IgD-negative memory B cell (primary cell): Measurements from ENCODE around the gene KRTAP22-2. TPM values are rescaled to one million over a fixed set of nuclear protein-coding genes. Genes with fewer than 3 reads are reported as not detected.

Source experiments
- H3K27ac Mint-ChIP-seq, 3 donors: one replicate each; pipeline ENCODE4 v1.8.0; 2020 to 2022; ENCODE audit warnings: mild to moderate bottlenecking in 3 of 3, mixed read lengths in 3 of 3, moderate library complexity in 1 of 3
- H3K27me3 Mint-ChIP-seq: one replicate; pipeline ENCODE4 v1.8.0; 2021; ENCODE audit warnings: mixed read lengths
- H3K36me3 Mint-ChIP-seq: one replicate; pipeline ENCODE4 v1.8.0; 2020; ENCODE audit warnings: mild to moderate bottlenecking, mixed read lengths
- H3K4me1 Mint-ChIP-seq, 3 donors: one replicate each; pipeline ENCODE4 v1.8.0; 2020 to 2022; ENCODE audit warnings: mixed read lengths in 3 of 3, mild to moderate bottlenecking in 1 of 3
- H3K4me3 Mint-ChIP-seq, 4 donors: one replicate each; pipeline ENCODE4 v1.8.0; 2020 to 2022; ENCODE audit warnings: mild to moderate bottlenecking in 4 of 4, mixed read lengths in 4 of 4, moderate library complexity in 3 of 4
- H3K9me3 Mint-ChIP-seq, 3 donors: one replicate each; pipeline ENCODE4 v1.8.0; 2020 to 2021; ENCODE audit warnings: mixed read lengths in 3 of 3, mild to moderate bottlenecking in 1 of 3
- polyA plus RNA-seq: library from polyadenylated mRNA; unstranded; fragments of 300-500 nt; fragmentation: Illumina TruSeq; gene quantifications from one replicate; pipeline ENCODE4 v1.2.3, GENCODE V29; 2021

KRTAP22-2 gene
- not detected for polyA plus RNA-seq

DNA sequence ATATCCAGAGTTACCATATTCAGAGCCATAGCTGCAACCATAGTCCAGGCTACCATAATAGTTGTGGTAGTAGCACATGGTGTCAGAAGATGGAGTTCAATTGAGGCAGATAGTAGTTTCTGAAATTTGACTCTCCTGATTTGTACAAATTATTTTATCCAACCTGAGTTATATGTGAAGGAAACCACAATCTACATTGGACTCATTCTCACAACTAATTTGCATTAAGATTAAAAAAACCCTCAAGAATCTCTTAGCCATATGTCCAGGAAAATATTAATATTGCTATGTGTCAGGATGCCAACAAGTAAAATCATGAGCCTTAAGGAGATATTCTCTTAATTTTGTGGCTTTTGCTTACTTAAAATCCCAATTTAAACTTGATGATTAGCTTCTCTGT lies at the start of gene KRTAP22-2:
TSS of gene KRTAP22-2 (minus strand) at position 101 of the 400 bp plus-strand sequence.
- Mint-ChIP-seq H3K27me3 (no peaks in the 10 kb centered on the region), H3K4me1 (no peaks in the 10 kb centered on the region), H3K36me3 (no peaks in the 10 kb centered on the region), H3K27ac (no peak within 1 kb of the TSS), H3K4me3 (no peak within 1 kb of the TSS), H3K9me3 (peaks cover 3 to 7% (median 5%) of the 10 kb centered on the region in 3 donors)

- Mint-ChIP-seq H3K4me3 (no peak overlapping the region), H3K27me3 (no peaks in the 10 kb centered on the region), H3K4me1 (no peaks in the 10 kb centered on the region), H3K27ac (no peak overlapping the region), H3K36me3 (peaks cover 2% of the 10 kb centered on the region), H3K9me3 (peaks cover 0 to 5% (median 5%) of the 10 kb centered on the region in 3 donors)
These were observed 48.5 kb upstream of the KRTAP22-2 start for GRCh38 chr21:30638686-30639085.

GRCh38 chr21:30634906-30635305 lies 44.7 kb upstream of the KRTAP22-2 start, which contains the start of gene KRTAP20-2:
TSS of gene KRTAP20-2 (plus strand) at chr21:30635206. CDS start at chr21:30635264, 58 bp downstream.
- no peaks in the 10 kb centered on the region for H3K4me1 Mint-ChIP-seq
- peaks cover 3 to 5% (median 3%) of the 10 kb centered on the region in 3 donors for H3K9me3 Mint-ChIP-seq
- peaks cover 2% of the 10 kb centered on the region for H3K36me3 Mint-ChIP-seq
- no peak within 1 kb of the TSS for H3K4me3 Mint-ChIP-seq
- no peak within 1 kb of the TSS for H3K27ac Mint-ChIP-seq
- H3K27me3 Mint-ChIP-seq, result no peaks in the 10 kb centered on the region

- no peaks in the 10 kb centered on the region for H3K27me3 Mint-ChIP-seq
- no peak overlapping the region for H3K4me3 Mint-ChIP-seq
- peaks cover 5 to 8% (median 6%) of the 10 kb centered on the region in 3 donors for H3K9me3 Mint-ChIP-seq
- peaks cover 0 to 2% (median 0%) of the 10 kb centered on the region in 3 donors for H3K4me1 Mint-ChIP-seq
- no peak overlapping the region for H3K27ac Mint-ChIP-seq
- no peaks in the 10 kb centered on the region for H3K36me3 Mint-ChIP-seq
These were observed 39.0 kb upstream of the KRTAP22-2 start for GRCh38 chr21:30629200-30629599.

- no peaks in the 10 kb centered on the region for H3K36me3 Mint-ChIP-seq
- H3K4me3 Mint-ChIP-seq, result no peak overlapping the region
- H3K27me3 Mint-ChIP-seq, result no peaks in the 10 kb centered on the region
- peaks cover 0 to 2% (median 0%) of the 10 kb centered on the region in 3 donors for H3K4me1 Mint-ChIP-seq
- H3K9me3 Mint-ChIP-seq, result peaks cover 5 to 8% (median 7%) of the 10 kb centered on the region in 3 donors
- H3K27ac Mint-ChIP-seq, result no peak overlapping the region
These were observed 37.9 kb upstream of the KRTAP22-2 start for GRCh38 chr21:30628109-30628508.

DNA sequence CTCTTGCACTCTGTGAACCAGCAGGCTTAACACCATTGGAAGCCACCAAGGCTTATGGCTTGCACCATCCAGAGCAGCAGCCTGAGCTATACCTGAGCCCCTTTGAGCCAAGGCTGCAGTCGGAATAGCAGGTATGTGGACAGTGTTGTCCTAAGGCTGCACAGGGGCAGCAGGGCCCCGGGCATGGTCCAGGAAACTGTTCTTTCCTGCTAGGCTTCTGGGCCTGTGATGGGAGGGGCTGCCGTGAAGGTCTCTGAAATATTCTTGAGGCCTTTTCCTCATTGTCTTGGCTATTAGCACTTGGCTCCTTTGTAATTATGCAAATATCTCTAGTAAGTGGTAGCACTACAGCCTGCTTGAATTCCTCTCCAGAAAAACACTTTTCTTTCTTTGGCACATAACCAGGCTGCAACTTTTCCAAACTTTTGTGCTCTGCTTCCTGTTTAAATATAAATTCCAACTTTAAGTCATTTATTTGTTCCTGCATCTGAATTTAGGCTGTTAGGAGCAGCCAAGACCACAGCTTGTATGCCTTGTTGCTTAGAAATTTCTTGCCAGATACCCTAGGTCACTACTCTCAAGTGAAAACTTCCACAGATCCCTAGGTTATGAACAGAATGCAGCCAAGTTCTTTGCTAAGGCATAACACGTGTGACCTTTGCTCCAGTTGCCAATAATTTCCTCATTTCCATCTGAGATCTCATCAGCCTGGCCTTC lies 35.4 kb upstream of the KRTAP22-2 start:
- peaks cover 0 to 8% (median 7%) of the 10 kb centered on the region in 3 donors for H3K9me3 Mint-ChIP-seq
- no peak overlapping the region for H3K4me3 Mint-ChIP-seq

GRCh38 chr21:30623362-30623761 lies 33.2 kb upstream of the KRTAP22-2 start:
- Mint-ChIP-seq H3K4me3 (no peak overlapping the region), H3K9me3 (peaks cover 0 to 9% (median 8%) of the 10 kb centered on the region in 3 donors), H3K4me1 (peaks cover 0 to 2% (median 0%) of the 10 kb centered on the region in 3 donors), H3K27me3 (no peaks in the 10 kb centered on the region), H3K36me3 (no peaks in the 10 kb centered on the region), H3K27ac (no peak overlapping the region)

More for the DNA sequence above, 35.4 kb upstream of the KRTAP22-2 start:
- H3K36me3 Mint-ChIP-seq, result no peaks in the 10 kb centered on the region
- no peak overlapping the region for H3K27ac Mint-ChIP-seq
- no peaks in the 10 kb centered on the region for H3K27me3 Mint-ChIP-seq
- peaks cover 0 to 2% (median 0%) of the 10 kb centered on the region in 3 donors for H3K4me1 Mint-ChIP-seq

DNA sequence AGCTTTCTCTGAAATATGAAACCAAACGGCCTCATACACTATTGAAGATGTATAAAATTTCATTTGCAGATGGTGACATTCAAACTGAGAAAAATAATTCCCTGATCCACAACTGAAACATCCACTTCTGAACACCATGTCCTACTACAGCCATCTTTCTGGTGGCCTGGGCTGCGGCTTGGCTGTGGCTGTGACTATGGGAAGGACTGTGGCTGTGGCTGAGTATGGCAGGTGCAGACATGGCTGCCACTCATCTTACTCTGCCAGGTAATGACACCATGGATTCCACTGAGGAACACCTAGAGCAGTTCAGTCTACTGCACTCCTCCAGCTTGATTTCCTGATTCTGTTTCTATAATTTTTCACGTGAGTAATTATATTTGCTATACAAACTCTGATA lies 30.3 kb upstream of the KRTAP22-2 start, which contains the start of gene KRTAP20-4:
TSS of gene KRTAP20-4 (plus strand) at position 106 of the 400 bp plus-strand sequence.
- H3K36me3 Mint-ChIP-seq, result no peaks in the 10 kb centered on the region
- peaks cover 0 to 2% (median 0%) of the 10 kb centered on the region in 3 donors for H3K4me1 Mint-ChIP-seq
- no peaks in the 10 kb centered on the region for H3K27me3 Mint-ChIP-seq
- peaks cover 0 to 6% (median 2%) of the 10 kb centered on the region in 3 donors for H3K9me3 Mint-ChIP-seq
- peak within 1 kb of the TSS in 1 of 3 donors; percentile 17 for H3K27ac Mint-ChIP-seq
- H3K4me3 Mint-ChIP-seq, result no peak within 1 kb of the TSS

DNA sequence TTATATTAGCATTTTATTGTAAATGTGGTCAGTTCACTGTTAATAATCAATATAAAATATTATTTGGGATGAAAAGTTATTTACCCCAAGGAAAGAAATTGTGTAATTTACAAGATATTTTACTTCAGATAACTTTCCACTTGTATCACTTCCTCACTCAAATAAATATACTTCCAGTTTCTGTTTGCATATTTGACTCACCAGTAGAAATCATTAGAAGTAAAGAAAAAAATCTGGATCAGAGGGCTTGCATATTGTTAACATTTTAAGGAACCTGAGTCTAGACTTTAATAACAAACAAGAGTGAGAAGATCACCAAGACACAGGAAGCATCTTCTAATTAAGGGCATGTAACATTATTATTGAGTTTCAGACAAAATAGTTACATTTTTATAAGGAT lies 29.9 kb upstream of the KRTAP22-2 start:
- Mint-ChIP-seq H3K36me3 (no peaks in the 10 kb centered on the region), H3K27ac (peak overlapping the region in 1 of 3 donors; percentile 17), H3K9me3 (peaks cover 1 to 6% (median 2%) of the 10 kb centered on the region in 3 donors), H3K4me1 (peaks cover 0 to 2% (median 0%) of the 10 kb centered on the region in 3 donors), H3K27me3 (no peaks in the 10 kb centered on the region), H3K4me3 (no peak overlapping the region)

DNA sequence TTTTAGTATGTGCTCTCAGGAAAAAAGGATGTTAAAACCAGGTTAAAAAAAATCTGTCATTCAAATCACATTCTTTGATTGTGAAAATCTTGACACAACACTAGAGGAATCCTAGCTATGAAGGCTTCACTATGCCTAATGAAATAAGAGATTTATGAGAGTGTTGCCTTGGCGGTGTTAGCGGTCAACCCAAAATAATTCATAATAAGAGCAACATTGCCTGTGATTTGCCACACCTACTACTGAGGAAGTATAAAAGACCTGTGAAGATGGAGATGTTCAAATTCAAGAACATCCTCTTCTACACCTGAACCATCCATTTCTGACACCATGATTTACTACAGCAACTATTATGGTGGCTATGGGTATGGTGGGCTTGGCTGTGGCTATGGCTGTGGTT lies 25.9 kb upstream of the KRTAP22-2 start, which contains the start of gene KRTAP20-1:
TSS of gene KRTAP20-1 (plus strand) at position 301 of the 400 bp plus-strand sequence. CDS start at position 331, 30 bp downstream.
- Mint-ChIP-seq H3K4me1 (no peaks in the 10 kb centered on the region), H3K9me3 (peaks cover 0 to 3% (median 3%) of the 10 kb centered on the region in 3 donors), H3K27ac (no peak within 1 kb of the TSS), H3K36me3 (no peaks in the 10 kb centered on the region), H3K27me3 (no peaks in the 10 kb centered on the region), H3K4me3 (no peak within 1 kb of the TSS)

DNA sequence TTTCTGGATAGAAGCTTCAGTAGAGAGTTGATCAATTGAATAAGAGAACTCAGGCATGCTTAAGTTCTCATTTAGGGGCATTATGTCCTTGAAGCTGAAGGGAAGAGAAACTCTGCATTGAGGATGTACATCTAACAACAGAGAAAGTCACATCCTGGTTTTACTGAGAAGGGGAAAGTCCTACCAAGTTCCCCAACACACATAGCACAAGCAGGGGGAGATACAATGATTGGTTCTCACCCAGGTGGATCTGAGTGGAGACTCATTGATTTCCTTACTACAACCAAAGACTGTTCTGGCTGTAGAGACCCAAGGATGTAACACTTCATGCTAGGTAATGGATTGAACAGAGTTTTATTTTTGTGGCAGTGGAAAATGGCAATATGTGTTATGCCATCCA lies 25.0 kb upstream of the KRTAP22-2 start:
- Mint-ChIP-seq H3K4me3 (no peak overlapping the region), H3K27me3 (no peaks in the 10 kb centered on the region), H3K27ac (no peak overlapping the region), H3K4me1 (no peaks in the 10 kb centered on the region), H3K9me3 (peaks cover 1 to 10% (median 8%) of the 10 kb centered on the region in 3 donors), H3K36me3 (no peaks in the 10 kb centered on the region)

- Mint-ChIP-seq H3K9me3 (peaks cover 1 to 12% (median 11%) of the 10 kb centered on the region in 3 donors), H3K27ac (no peak within 1 kb of the TSS), H3K36me3 (no peaks in the 10 kb centered on the region), H3K27me3 (no peaks in the 10 kb centered on the region), H3K4me3 (no peak within 1 kb of the TSS), H3K4me1 (no peaks in the 10 kb centered on the region)
These were observed 23.6 kb upstream of the KRTAP22-2 start, which contains the start of gene KRTAP6-1 for GRCh38 chr21:30613836-30614235. TSS of gene KRTAP6-1 (minus strand) at chr21:30613930. CDS start at chr21:30613904, 26 bp downstream.

- Mint-ChIP-seq H3K4me3 (no peak overlapping the region), H3K4me1 (no peaks in the 10 kb centered on the region), H3K9me3 (peaks cover 1 to 15% (median 9%) of the 10 kb centered on the region in 3 donors), H3K36me3 (no peaks in the 10 kb centered on the region), H3K27me3 (no peaks in the 10 kb centered on the region), H3K27ac (no peak overlapping the region)
These were observed 21.9 kb upstream of the KRTAP22-2 start for GRCh38 chr21:30612132-30612531.

DNA sequence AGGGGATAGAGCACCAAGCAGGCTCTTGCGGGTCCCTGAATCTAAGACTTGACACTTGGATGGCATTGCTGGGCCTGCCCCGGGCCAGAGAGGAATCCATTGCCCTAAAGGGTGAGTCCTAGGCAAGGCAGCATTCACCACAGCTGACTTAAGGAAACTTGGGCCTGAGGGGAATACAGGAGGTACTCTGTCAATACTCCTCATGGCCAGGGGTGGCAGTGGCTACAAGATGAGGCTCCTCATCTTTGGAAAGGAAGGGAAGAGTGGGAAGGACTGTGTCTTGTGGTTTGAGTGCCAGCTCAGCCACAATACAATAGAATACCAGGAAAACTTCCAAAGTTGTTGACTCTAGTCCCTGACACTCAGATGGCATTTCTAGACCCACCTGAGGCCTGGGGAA lies 15.8 kb upstream of the KRTAP22-2 start:
- Mint-ChIP-seq H3K4me1 (no peaks in the 10 kb centered on the region), H3K27ac (no peak overlapping the region), H3K36me3 (no peaks in the 10 kb centered on the region), H3K4me3 (no peak overlapping the region), H3K27me3 (no peaks in the 10 kb centered on the region), H3K9me3 (peaks cover 4 to 18% (median 16%) of the 10 kb centered on the region in 3 donors)

DNA sequence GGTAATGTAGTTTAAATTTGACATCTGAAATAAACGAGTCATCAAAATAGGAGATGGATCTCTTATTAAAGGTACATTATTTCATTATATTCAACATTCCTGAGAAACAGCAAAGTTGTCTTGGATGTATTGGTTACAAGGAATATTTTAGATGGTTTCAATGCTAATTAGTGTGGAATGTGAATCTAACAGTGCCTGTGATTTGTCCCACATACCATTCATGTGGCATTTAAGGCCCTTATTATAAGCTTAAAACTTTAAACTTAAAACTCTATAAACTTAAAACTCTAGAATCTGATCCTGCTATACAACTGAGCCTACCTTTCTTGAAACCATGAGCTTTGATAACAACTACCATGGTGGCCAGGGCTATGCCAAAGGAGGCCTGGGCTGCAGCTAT lies 10.6 kb upstream of the KRTAP22-2 start, which contains the start of gene KRTAP22-1:
TSS of gene KRTAP22-1 (plus strand) at position 301 of the 400 bp plus-strand sequence.
- Mint-ChIP-seq H3K4me1 (peaks cover 0 to 2% (median 0%) of the 10 kb centered on the region in 3 donors), H3K27ac (no peak within 1 kb of the TSS), H3K9me3 (peaks cover 2 to 17% (median 5%) of the 10 kb centered on the region in 3 donors), H3K27me3 (no peaks in the 10 kb centered on the region), H3K36me3 (no peaks in the 10 kb centered on the region), H3K4me3 (no peak within 1 kb of the TSS)
